ENCODE data around the gene SCD5.

Gene SCD5

GRCh38 chr4:82705169-82705927, 93.2 kb downstream of the SCD5 start:
- H3K4me3 ChIP-seq (ENCODE audit: low read depth, low read length): no peak overlapping the region
- no peak for DNase-seq (ENCODE audit: low read depth)

DNA sequence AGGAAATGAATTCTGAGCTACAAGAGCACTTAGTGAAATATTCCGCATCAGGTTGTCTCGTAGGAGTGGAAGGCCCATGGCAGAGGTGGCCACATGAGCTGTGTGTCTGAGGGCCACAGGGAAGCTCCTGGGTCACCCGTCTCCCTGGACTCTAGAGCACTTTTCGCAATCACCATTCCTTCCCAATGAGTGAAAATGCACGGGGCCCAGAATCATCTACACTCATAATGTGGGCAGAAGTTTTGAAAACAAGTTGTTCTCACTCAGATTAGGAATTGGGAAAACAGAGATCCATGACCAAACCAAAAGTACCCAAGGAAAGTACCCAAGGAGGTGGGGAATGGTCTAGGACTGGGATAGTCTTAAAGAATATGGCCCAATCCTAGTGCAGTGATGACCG, 94.4 kb downstream of the SCD5 start:
- DNase-seq (ENCODE audit: low read depth): no peak

DNA sequence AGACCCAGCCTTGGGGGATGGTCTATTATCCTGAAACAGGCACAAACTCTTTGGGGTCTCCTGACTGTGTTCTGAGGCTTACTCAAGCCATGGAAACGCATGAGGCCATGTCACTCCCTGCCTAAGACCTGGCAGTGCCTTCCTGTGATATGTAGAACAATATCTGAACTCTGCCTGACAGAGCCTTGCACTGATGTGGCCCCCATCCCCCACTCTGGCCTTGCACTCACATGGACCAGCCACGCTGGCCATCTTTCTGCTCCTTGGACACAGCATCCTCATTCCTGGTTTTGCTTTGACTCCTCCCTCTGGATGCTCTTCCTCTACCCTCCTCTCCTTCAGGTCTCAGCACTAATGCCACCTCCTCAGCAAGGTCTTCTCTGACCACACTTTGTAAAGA, 100.2 kb downstream of the SCD5 start:
- no peak overlapping the region for H3K4me3 ChIP-seq (ENCODE audit: low read depth, low read length)
- DNase-seq (ENCODE audit: low read depth): no peak

More for the DNA sequence above, 94.4 kb downstream of the SCD5 start:
- no peak overlapping the region for H3K4me3 ChIP-seq (ENCODE audit: low read depth, low read length)

- no peak for DNase-seq (ENCODE audit: low read depth)
- H3K4me3 ChIP-seq (ENCODE audit: low read depth, low read length): no peak overlapping the region
Measured at GRCh38 chr4:82697561-82697960, 101.0 kb downstream of the SCD5 start.

DNA sequence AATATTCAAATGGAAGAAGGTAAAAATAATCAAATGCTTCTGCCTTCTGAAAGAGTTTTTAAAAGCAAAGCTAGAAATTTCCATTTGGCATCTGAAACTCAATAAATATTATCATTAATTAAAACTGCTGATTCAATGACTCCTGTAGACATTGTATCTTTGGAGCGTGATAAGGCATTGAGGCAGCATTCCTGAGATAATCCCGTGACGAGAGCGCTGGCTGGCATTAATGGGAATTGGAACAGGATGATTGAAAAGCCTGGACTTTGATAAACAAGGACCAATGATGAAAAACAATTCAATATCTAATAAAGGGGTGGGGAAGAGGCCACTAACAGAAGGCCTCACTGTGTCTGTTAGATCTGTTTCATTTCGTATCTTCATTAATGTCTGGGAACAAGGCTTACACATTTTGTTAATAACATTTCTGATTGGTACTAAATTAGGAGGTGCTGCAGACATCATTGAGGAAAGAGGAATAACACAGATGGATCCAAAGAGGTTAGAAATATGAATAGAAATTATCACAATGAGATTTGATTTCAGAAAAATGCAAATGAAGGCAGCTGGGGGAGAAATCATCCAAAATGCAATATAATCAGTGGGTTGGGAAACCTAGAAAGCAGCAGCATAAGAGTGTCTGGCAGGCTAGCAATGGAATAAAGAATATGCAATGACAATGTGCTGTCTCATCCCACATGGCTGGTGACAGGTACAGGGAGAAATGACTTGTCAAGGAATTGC, 102.3 kb downstream of the SCD5 start:
- no peak overlapping the region for H3K4me3 ChIP-seq (ENCODE audit: low read depth, low read length)
- no peak for DNase-seq (ENCODE audit: low read depth)

DNA sequence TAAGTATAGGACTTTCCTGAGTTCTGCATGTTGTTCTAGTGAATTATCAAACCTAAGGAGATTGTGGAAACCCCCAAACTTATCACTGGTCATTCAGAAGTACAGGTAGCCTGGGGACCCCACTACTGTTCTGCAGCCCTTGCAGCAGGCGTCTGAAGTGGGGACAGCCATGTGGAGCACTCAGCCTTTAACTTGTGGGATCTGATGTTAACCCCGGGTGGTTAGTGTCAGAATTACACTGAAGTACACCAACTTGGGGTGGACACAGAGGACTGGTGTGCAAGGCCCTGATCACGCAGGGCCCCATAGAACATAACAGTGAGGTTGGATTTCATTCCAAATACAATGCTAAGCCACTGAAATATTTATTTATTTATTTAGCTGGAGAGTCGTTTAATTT, 103.7 kb downstream of the SCD5 start:
- DNase-seq (ENCODE audit: low read depth): no peak

GRCh38 chr4:82694046-82694445, 104.5 kb downstream of the SCD5 start:
- H3K4me3 ChIP-seq (ENCODE audit: low read depth, low read length): no peak overlapping the region
- DNase-seq (ENCODE audit: low read depth): no peak

More for the DNA sequence above, 103.7 kb downstream of the SCD5 start:
- no peak overlapping the region for H3K4me3 ChIP-seq (ENCODE audit: low read depth, low read length)

GRCh38 chr4:82692101-82692780, 106.4 kb downstream of the SCD5 start:
- H3K4me3 ChIP-seq (ENCODE audit: low read depth, low read length): no peak overlapping the region
- no peak for DNase-seq (ENCODE audit: low read depth)

DNA sequence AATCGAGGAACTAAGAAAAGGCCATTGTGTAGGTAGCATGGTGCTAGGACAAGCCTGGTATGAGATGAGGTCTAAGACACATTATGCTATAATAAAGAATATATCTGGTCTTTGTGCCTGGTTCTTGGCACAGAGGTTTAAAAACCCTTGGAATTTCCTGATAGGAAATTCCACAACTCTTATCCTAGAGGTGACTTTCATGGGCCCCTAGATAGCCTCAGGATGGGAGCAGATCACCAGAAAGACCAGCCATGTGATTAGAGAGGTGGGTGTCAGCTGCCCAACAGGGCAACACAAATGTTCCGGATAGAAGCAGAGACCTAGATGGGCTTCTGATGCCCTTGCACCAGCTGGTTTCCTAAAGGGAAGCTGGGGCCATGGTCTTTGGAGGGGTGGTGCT, 107.2 kb downstream of the SCD5 start:
- no peak overlapping the region for H3K4me3 ChIP-seq (ENCODE audit: low read depth, low read length)
- DNase-seq (ENCODE audit: low read depth): no peak

- no peak for DNase-seq (ENCODE audit: low read depth)
- H3K4me3 ChIP-seq (ENCODE audit: low read depth, low read length): no peak overlapping the region
Measured at GRCh38 chr4:82688091-82688795, 110.4 kb downstream of the SCD5 start.

DNA sequence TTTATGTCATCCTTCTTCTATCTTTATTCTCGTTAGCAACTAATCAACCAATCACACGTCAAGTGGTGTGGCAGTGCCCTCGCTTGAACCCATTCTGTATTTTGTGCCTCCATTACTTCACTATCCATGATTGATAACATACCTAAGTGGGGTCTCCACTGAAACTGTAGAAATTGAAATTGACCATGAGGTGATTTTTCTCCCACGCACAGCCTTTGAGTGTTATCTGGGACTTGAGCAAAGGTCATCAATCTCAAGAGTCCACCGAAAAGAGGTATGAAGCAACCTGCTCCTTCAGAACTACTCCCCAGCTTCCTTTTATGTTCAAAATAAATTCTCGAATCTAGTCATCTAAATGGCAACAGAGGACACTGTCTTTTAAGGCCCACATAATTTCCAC, 111.1 kb downstream of the SCD5 start:
- no peak for DNase-seq (ENCODE audit: low read depth)
- no peak overlapping the region for H3K4me3 ChIP-seq (ENCODE audit: low read depth, low read length)

GRCh38 chr4:82681754-82682153, 116.8 kb downstream of the SCD5 start:
- H3K4me3 ChIP-seq (ENCODE audit: low read depth, low read length): no peak overlapping the region
- no peak for DNase-seq (ENCODE audit: low read depth)

GRCh38 chr4:82680834-82681233, 117.8 kb downstream of the SCD5 start:
- DNase-seq (ENCODE audit: low read depth): no peak
- H3K4me3 ChIP-seq (ENCODE audit: low read depth, low read length): no peak overlapping the region

- no peak overlapping the region for H3K4me3 ChIP-seq (ENCODE audit: low read depth, low read length)
- no peak for DNase-seq (ENCODE audit: low read depth)
Measured at GRCh38 chr4:82679531-82679930, 119.1 kb downstream of the SCD5 start.

- DNase-seq (ENCODE audit: low read depth): no peak
- H3K4me3 ChIP-seq (ENCODE audit: low read depth, low read length): no peak overlapping the region
Measured at GRCh38 chr4:82678051-82678450, 120.5 kb downstream of the SCD5 start.

GRCh38 chr4:82677327-82677726, 121.3 kb downstream of the SCD5 start:
- no peak overlapping the region for H3K4me3 ChIP-seq (ENCODE audit: low read depth, low read length)
- DNase-seq (ENCODE audit: low read depth): no peak

DNA sequence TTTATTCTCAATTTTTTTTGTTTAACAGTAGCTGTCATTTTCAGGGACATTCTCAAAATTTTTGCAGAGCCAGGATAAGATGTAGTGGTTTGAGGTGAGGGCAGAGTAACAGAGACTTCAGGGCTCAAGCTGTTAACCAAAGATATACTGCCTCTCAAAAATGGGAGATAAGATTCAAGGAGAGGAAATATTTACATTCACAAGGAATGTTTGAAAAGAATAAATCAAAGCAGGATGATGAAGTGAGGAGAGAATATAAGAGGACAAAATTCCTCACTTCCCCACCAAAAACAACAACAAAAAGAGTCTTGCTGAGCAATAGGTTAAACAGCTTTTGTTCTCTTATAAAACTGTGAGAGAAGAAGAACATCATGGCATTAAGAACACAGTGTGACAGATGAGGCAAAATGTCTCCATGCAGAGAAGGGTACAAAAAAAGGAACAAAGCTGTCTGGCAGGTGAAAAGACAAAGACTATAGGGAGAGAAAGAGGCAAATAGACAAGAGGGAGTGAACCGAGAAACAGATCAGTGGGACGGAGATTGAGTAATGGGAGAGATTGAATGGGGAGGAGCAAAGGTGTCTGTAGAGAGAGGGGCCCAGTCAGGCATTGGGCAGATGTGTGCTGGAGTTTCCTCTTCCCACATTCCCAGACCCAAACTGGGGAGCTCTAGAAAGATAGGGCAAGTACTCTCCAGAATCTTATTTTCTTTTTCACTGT, 130.7 kb downstream of the SCD5 start:
- no peak overlapping the region for H3K4me3 ChIP-seq (ENCODE audit: low read depth, low read length)
- no peak for DNase-seq (ENCODE audit: low read depth)

- DNase-seq (ENCODE audit: low read depth): no peak
- H3K4me3 ChIP-seq (ENCODE audit: low read depth, low read length): no peak overlapping the region
Measured at GRCh38 chr4:82666970-82667665, 131.5 kb downstream of the SCD5 start.

All from skeletal muscle cell (primary cell).